ENCODE data around the gene JPH3.

- TF ChIP-seq, protein P1, sequence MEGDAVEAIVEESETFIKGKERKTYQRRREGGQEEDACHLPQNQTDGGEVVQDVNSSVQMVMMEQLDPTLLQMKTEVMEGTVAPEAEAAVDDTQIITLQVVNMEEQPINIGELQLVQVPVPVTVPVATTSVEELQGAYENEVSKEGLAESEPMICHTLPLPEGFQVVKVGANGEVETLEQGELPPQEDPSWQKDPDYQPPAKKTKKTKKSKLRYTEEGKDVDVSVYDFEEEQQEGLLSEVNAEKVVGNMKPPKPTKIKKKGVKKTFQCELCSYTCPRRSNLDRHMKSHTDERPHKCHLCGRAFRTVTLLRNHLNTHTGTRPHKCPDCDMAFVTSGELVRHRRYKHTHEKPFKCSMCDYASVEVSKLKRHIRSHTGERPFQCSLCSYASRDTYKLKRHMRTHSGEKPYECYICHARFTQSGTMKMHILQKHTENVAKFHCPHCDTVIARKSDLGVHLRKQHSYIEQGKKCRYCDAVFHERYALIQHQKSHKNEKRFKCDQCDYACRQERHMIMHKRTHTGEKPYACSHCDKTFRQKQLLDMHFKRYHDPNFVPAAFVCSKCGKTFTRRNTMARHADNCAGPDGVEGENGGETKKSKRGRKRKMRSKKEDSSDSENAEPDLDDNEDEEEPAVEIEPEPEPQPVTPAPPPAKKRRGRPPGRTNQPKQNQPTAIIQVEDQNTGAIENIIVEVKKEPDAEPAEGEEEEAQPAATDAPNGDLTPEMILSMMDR (IDR thresholded peaks at IDR 0.05; ENCODE audit: poor library complexity), result no peak
- no peak for TF ChIP-seq EZH2 (IDR thresholded peaks at IDR 0.05; ENCODE audit: borderline replicate concordance)
Observed at GRCh38 chr16:87572959-87573358, 29.3 kb upstream of the JPH3 start.
